GM12873 (cell line): ENCODE results near the gene SH3RF3.
A peak's percentile ranks its signal among the peaks of the same experiment; 100 is the strongest.

Experiments
- CTCF ChIP-seq: IDR thresholded peaks from 2 replicates; pipeline ENCODE4 v1.5.1; 2012; ENCODE audit warnings: low read depth, mild to moderate bottlenecking, moderate library complexity, low read length, control low read depth; ENCODE audit not compliant: insufficient read depth; ENCODE audit errors: missing control alignments

The SH3RF3 gene

GRCh38 chr2:109256921-109257320 is 127.9 kb downstream of the SH3RF3 start:
- TF ChIP-seq CTCF, result no peak

GRCh38 chr2:109257653-109258052 is 128.6 kb downstream of the SH3RF3 start:
- no peak for TF ChIP-seq CTCF

- no peak for TF ChIP-seq CTCF
Measured at GRCh38 chr2:109258376-109258775, 129.4 kb downstream of the SH3RF3 start.

GRCh38 chr2:109258905-109259540 is 130.0 kb downstream of the SH3RF3 start:
- no peak for TF ChIP-seq CTCF

- no peak for TF ChIP-seq CTCF
Measured at GRCh38 chr2:109259671-109260070, 130.7 kb downstream of the SH3RF3 start.

GRCh38 chr2:109260116-109260855 is 131.3 kb downstream of the SH3RF3 start:
- no peak for TF ChIP-seq CTCF

- TF ChIP-seq CTCF, result peak; percentile 36
Measured at GRCh38 chr2:109260886-109261700, 132.1 kb downstream of the SH3RF3 start.
